HG03442 (cell line): Measurements from ENCODE around the gene METTL27.
A peak's percentile ranks its signal among the peaks of the same experiment; 100 is the strongest.
"Not testable (repeated sequence)": the region's sequence is repeated elsewhere in the genome, so short reads cannot be mapped to it uniquely, and the experiment has no call there.

Source experiments
- ATAC-seq: cut with Tn5 transposase; IDR thresholded peaks from one replicate; pipeline ENCODE4 v1.9.1; 2021; ENCODE audit warnings: mild to moderate bottlenecking, moderate library complexity; ENCODE audit not compliant: unreplicated experiment

The METTL27 gene

GRCh38 chr7:73842067-73842976 lies at the start of gene METTL27:
TSS of gene METTL27 (minus strand) at chr7:73842516. CDS start at chr7:73842140, 376 bp downstream.
- ATAC-seq, result peak; percentile 88

GRCh38 chr7:73891178-73891885 lies 49.0 kb upstream of the METTL27 start:
- ATAC-seq, result no peak

- ATAC-seq, result no peak
Measured at GRCh38 chr7:73890555-73891147, 48.3 kb upstream of the METTL27 start.

GRCh38 chr7:73888959-73889358 lies 46.6 kb upstream of the METTL27 start:
- no peak for ATAC-seq

- ATAC-seq, result no peak
Measured at GRCh38 chr7:73887762-73888161, 45.4 kb upstream of the METTL27 start.

- ATAC-seq, result no peak
Measured at GRCh38 chr7:73885975-73886798, 43.9 kb upstream of the METTL27 start.

- no peak for ATAC-seq
Measured at GRCh38 chr7:73885433-73885974, 43.2 kb upstream of the METTL27 start.

- ATAC-seq, result not testable (repeated sequence)
Measured at GRCh38 chr7:73884867-73885422, 42.6 kb upstream of the METTL27 start.

- ATAC-seq, result no peak
Measured at GRCh38 chr7:73882047-73882402, 39.7 kb upstream of the METTL27 start.

GRCh38 chr7:73881352-73882046 lies 39.2 kb upstream of the METTL27 start:
- ATAC-seq, result no peak

- ATAC-seq, result no peak
Measured at GRCh38 chr7:73880755-73881328, 38.5 kb upstream of the METTL27 start.

GRCh38 chr7:73879977-73880681 lies 37.8 kb upstream of the METTL27 start:
- ATAC-seq, result no peak

- no peak for ATAC-seq
Measured at GRCh38 chr7:73876973-73877372, 34.7 kb upstream of the METTL27 start.

GRCh38 chr7:73876361-73876760 lies 34.0 kb upstream of the METTL27 start:
- no peak for ATAC-seq

GRCh38 chr7:73872056-73872908 lies 30.0 kb upstream of the METTL27 start:
- ATAC-seq, result no peak

GRCh38 chr7:73871163-73872011 lies 29.1 kb upstream of the METTL27 start:
- no peak for ATAC-seq

GRCh38 chr7:73870041-73870492 lies 27.8 kb upstream of the METTL27 start:
- no peak for ATAC-seq
